Measurements from ENCODE around the gene NPLOC4.

DNA sequence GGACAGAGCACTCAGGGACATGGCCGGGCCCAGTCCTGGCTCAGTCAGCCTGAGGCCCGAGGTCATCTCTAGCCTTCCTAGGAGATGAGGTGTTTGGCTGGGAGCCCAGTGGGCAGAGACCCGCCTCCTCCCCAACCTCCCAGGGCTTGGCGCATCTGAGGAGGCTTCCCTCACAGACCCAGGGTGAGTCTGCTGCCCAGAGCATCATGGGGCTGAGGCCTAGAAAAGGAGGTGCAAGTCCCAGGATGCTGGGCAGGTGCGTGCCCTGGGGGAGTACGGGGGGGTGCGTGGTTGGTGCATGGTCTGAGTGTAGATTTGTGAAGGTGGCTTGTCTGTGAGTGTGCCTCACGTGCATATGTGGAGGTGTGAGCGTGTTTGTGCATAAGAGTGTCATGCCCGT is 14.8 kb upstream of the NPLOC4 start:
- TF ChIP-seq CTCF (tag by site-specific recombination; IDR thresholded peaks at IDR 0.05), result no peak
- TF ChIP-seq ZNF354C (tag by site-specific recombination; IDR thresholded peaks at IDR 0.05; ENCODE audit: borderline replicate concordance, low read depth), result no peak
- TF ChIP-seq ELK4 (IDR thresholded peaks at IDR 0.05; ENCODE audit: borderline replicate concordance, low read depth, low read length), result no peak
- TF ChIP-seq, protein P1, sequence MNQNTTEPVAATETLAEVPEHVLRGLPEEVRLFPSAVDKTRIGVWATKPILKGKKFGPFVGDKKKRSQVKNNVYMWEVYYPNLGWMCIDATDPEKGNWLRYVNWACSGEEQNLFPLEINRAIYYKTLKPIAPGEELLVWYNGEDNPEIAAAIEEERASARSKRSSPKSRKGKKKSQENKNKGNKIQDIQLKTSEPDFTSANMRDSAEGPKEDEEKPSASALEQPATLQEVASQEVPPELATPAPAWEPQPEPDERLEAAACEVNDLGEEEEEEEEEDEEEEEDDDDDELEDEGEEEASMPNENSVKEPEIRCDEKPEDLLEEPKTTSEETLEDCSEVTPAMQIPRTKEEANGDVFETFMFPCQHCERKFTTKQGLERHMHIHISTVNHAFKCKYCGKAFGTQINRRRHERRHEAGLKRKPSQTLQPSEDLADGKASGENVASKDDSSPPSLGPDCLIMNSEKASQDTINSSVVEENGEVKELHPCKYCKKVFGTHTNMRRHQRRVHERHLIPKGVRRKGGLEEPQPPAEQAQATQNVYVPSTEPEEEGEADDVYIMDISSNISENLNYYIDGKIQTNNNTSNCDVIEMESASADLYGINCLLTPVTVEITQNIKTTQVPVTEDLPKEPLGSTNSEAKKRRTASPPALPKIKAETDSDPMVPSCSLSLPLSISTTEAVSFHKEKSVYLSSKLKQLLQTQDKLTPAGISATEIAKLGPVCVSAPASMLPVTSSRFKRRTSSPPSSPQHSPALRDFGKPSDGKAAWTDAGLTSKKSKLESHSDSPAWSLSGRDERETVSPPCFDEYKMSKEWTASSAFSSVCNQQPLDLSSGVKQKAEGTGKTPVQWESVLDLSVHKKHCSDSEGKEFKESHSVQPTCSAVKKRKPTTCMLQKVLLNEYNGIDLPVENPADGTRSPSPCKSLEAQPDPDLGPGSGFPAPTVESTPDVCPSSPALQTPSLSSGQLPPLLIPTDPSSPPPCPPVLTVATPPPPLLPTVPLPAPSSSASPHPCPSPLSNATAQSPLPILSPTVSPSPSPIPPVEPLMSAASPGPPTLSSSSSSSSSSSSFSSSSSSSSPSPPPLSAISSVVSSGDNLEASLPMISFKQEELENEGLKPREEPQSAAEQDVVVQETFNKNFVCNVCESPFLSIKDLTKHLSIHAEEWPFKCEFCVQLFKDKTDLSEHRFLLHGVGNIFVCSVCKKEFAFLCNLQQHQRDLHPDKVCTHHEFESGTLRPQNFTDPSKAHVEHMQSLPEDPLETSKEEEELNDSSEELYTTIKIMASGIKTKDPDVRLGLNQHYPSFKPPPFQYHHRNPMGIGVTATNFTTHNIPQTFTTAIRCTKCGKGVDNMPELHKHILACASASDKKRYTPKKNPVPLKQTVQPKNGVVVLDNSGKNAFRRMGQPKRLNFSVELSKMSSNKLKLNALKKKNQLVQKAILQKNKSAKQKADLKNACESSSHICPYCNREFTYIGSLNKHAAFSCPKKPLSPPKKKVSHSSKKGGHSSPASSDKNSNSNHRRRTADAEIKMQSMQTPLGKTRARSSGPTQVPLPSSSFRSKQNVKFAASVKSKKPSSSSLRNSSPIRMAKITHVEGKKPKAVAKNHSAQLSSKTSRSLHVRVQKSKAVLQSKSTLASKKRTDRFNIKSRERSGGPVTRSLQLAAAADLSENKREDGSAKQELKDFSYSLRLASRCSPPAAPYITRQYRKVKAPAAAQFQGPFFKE (tag by site-specific recombination; IDR thresholded peaks at IDR 0.05; ENCODE audit: borderline replicate concordance), result no peak
- no peak for TF ChIP-seq ZNF140 (tag by site-specific recombination; IDR thresholded peaks at IDR 0.05)
- no peak for TF ChIP-seq ZNF24 (tag by site-specific recombination; IDR thresholded peaks at IDR 0.05)
- no peak for TF ChIP-seq INSM2 (tag by site-specific recombination; IDR thresholded peaks at IDR 0.05)
- TF ChIP-seq PBX3 (CRISPR knock-in tag; IDR thresholded peaks at IDR 0.05), result no peak
- TF ChIP-seq, protein P2, sequence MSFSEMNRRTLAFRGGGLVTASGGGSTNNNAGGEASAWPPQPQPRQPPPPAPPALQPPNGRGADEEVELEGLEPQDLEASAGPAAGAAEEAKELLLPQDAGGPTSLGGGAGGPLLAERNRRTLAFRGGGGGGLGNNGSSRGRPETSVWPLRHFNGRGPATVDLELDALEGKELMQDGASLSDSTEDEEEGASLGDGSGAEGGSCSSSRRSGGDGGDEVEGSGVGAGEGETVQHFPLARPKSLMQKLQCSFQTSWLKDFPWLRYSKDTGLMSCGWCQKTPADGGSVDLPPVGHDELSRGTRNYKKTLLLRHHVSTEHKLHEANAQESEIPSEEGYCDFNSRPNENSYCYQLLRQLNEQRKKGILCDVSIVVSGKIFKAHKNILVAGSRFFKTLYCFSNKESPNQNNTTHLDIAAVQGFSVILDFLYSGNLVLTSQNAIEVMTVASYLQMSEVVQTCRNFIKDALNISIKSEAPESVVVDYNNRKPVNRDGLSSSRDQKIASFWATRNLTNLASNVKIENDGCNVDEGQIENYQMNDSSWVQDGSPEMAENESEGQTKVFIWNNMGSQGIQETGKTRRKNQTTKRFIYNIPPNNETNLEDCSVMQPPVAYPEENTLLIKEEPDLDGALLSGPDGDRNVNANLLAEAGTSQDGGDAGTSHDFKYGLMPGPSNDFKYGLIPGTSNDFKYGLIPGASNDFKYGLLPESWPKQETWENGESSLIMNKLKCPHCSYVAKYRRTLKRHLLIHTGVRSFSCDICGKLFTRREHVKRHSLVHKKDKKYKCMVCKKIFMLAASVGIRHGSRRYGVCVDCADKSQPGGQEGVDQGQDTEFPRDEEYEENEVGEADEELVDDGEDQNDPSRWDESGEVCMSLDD (tag by site-specific recombination; IDR thresholded peaks at IDR 0.05), result no peak

Measured in HEK293 (cell line).